HG03095 (cell line): ENCODE data around the gene PDE10A.
"Not testable (repeated sequence)": the region's sequence is repeated elsewhere in the genome, so short reads cannot be mapped to it uniquely, and the experiment has no call there.

ENCODE experiments used
- ATAC-seq: cut with Tn5 transposase; IDR thresholded peaks from one replicate; pipeline ENCODE4 v1.9.1; 2021; ENCODE audit warnings: moderate library complexity; ENCODE audit not compliant: unreplicated experiment

The PDE10A gene

GRCh38 chr6:165628955-165629354 is 34.1 kb downstream of the PDE10A start:
- no peak for ATAC-seq

- ATAC-seq: no peak
Observed at GRCh38 chr6:165627366-165627765, 35.7 kb downstream of the PDE10A start.

- no peak for ATAC-seq
Observed at GRCh38 chr6:165626711-165627110, 36.3 kb downstream of the PDE10A start.

GRCh38 chr6:165624871-165625639 is 38.0 kb downstream of the PDE10A start:
- ATAC-seq: no peak

GRCh38 chr6:165621940-165622339 is 41.1 kb downstream of the PDE10A start:
- ATAC-seq: no peak

GRCh38 chr6:165618891-165619290 is 44.1 kb downstream of the PDE10A start:
- ATAC-seq: not testable (repeated sequence)

GRCh38 chr6:165618241-165618640 is 44.8 kb downstream of the PDE10A start:
- no peak for ATAC-seq

- no peak for ATAC-seq
Observed at GRCh38 chr6:165617528-165617927, 45.5 kb downstream of the PDE10A start.

- no peak for ATAC-seq
Observed at GRCh38 chr6:165616116-165616515, 46.9 kb downstream of the PDE10A start.

- no peak for ATAC-seq
Observed at GRCh38 chr6:165615636-165616035, 47.4 kb downstream of the PDE10A start.

GRCh38 chr6:165611294-165611693 is 51.7 kb downstream of the PDE10A start:
- ATAC-seq: no peak

- ATAC-seq: not testable (repeated sequence)
Observed at GRCh38 chr6:165608577-165608976, 54.5 kb downstream of the PDE10A start.

GRCh38 chr6:165606740-165607008 is 56.4 kb downstream of the PDE10A start:
- ATAC-seq: no peak

- ATAC-seq: no peak
Observed at GRCh38 chr6:165605901-165606739, 56.9 kb downstream of the PDE10A start.

GRCh38 chr6:165605182-165605875 is 57.7 kb downstream of the PDE10A start:
- ATAC-seq: no peak

GRCh38 chr6:165602291-165602690 is 60.8 kb downstream of the PDE10A start:
- ATAC-seq: no peak

GRCh38 chr6:165600606-165601005 is 62.4 kb downstream of the PDE10A start:
- no peak for ATAC-seq

GRCh38 chr6:165599596-165600487 is 63.2 kb downstream of the PDE10A start:
- ATAC-seq: no peak

- ATAC-seq: no peak
Observed at GRCh38 chr6:165599121-165599520, 63.9 kb downstream of the PDE10A start.

GRCh38 chr6:165597821-165598220 is 65.2 kb downstream of the PDE10A start:
- no peak for ATAC-seq
